ENCODE results near the gene SLC25A52.

DNA sequence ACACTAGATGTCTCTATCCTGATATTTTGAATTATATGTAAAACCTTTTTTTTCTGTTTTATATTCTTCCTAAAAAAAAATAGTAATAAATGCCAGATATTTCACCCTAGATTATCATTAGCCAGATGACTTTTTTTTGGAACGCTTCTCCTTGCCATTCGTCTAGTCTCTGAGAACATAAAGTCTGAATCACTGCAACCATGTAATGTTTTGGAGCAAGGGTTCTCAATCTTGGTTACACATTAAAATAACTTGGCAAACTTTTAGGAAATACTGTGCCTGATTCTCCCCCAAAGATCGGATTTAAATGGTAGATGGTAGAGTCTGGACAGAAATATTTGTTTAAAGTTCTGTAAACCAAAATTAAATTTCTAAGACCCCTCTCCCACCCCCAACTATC is 21.0 kb downstream of the SLC25A52 start:
- TF ChIP-seq, protein P1, sequence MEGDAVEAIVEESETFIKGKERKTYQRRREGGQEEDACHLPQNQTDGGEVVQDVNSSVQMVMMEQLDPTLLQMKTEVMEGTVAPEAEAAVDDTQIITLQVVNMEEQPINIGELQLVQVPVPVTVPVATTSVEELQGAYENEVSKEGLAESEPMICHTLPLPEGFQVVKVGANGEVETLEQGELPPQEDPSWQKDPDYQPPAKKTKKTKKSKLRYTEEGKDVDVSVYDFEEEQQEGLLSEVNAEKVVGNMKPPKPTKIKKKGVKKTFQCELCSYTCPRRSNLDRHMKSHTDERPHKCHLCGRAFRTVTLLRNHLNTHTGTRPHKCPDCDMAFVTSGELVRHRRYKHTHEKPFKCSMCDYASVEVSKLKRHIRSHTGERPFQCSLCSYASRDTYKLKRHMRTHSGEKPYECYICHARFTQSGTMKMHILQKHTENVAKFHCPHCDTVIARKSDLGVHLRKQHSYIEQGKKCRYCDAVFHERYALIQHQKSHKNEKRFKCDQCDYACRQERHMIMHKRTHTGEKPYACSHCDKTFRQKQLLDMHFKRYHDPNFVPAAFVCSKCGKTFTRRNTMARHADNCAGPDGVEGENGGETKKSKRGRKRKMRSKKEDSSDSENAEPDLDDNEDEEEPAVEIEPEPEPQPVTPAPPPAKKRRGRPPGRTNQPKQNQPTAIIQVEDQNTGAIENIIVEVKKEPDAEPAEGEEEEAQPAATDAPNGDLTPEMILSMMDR (IDR thresholded peaks at IDR 0.05; ENCODE audit: borderline replicate concordance, extremely low read depth, low read length, poor library complexity, severe bottlenecking): no peak
- no peak for TF ChIP-seq EZH2 (IDR thresholded peaks at IDR 0.05; ENCODE audit: borderline replicate concordance, low read depth, low read length, severe bottlenecking)

Measured in DND-41 (cell line).